H1 (cell line): ENCODE measurements around the gene LRRC17. TPM values are rescaled to one million over a fixed set of nuclear protein-coding genes. Genes with fewer than 3 reads are reported as not detected.
A peak's percentile ranks its signal among the peaks of the same experiment; 100 is the strongest.

ENCODE experiments used
- CTCF ChIA-PET: fragments of 300-600 bp; sonication (Branson Sonifier 250); formaldehyde crosslinking; loops from one replicate; lab custom pipeline; 2021; ENCODE audit not compliant: partially characterized antibody; lab: Charles Lee
- POLR2A ChIA-PET: fragments of 300-600 bp; sonication (Branson Sonifier 250); formaldehyde crosslinking; loops from one replicate; lab custom pipeline; 2021; ENCODE audit warnings: inconsistent platforms; ENCODE audit not compliant: partially characterized antibody; lab: Charles Lee
- DNase-seq, 2 experiments: peaks; one replicate each; pipeline versions ENCODE4 v3.0.0 to v3.0.0-alpha.2; 2010 to 2022; ENCODE audit warnings: low spot score in 2 of 2, low read depth in 1 of 2, mixed read lengths in 1 of 2
- FAIRE-seq: peaks from 2 replicates; lab custom pipeline; 2011; peaks lifted over from hg19 to GRCh38; lab: Jason Lieb, UNC
- H2AFZ ChIP-seq: 2 replicates; pipeline ENCODE4 v1.8.1; 2012; ENCODE audit warnings: low read length, inconsistent platforms
- H2AK5ac ChIP-seq: 2 replicates; pipeline ENCODE4 v1.6.1; 2013; ENCODE audit warnings: low read depth, low read length
- H2BK120ac ChIP-seq: replicated peaks from 2 replicates; pipeline ENCODE3; 2013; ENCODE audit warnings: low read depth, low read length, inconsistent platforms
- H2BK12ac ChIP-seq: 2 replicates; pipeline ENCODE4 v1.6.1; 2013; ENCODE audit warnings: low read depth, low read length
- H2BK15ac ChIP-seq: 2 replicates; pipeline ENCODE4 v1.6.1; 2013; ENCODE audit warnings: low read length
- H2BK20ac ChIP-seq: 2 replicates; pipeline ENCODE4 v1.6.1; 2013; ENCODE audit warnings: low read length
- H2BK5ac ChIP-seq: 2 replicates; pipeline ENCODE4 v1.6.1; 2013; ENCODE audit warnings: low read depth, low read length
- H3K14ac ChIP-seq: 2 replicates; pipeline ENCODE4 v1.6.1; 2013; ENCODE audit warnings: inconsistent platforms; ENCODE audit not compliant: insufficient read length
- H3K18ac ChIP-seq: 2 replicates; pipeline ENCODE4 v1.6.1; 2013; ENCODE audit warnings: low read length; ENCODE audit errors: extremely low read depth
- H3K23ac ChIP-seq: 2 replicates; pipeline ENCODE4 v1.6.1; 2013; ENCODE audit warnings: inconsistent platforms; ENCODE audit not compliant: insufficient read length
- H3K23me2 ChIP-seq: 2 replicates; pipeline ENCODE4 v1.6.1; 2013; ENCODE audit warnings: low read depth, low read length
- H3K27ac ChIP-seq: 2 replicates; pipeline ENCODE4 v1.6.1; 2011; ENCODE audit warnings: low read depth, low read length, inconsistent platforms
- H3K27me3 ChIP-seq, 4 experiments: replicated peaks in 1 of 4; 1 replicate in 1 of 4; 2 replicates in 3 of 4; pipeline versions ENCODE4 v1.6.1 to v1.8.1; 2011 to 2013; ENCODE audit warnings: low read length in 3 of 4, mild to moderate bottlenecking in 3 of 4, inconsistent platforms in 2 of 4, mixed read lengths in 2 of 4, moderate library complexity in 1 of 4; ENCODE audit not compliant: control insufficient read depth in 3 of 4, insufficient read depth in 3 of 4; ENCODE audit errors: extremely low read depth in 1 of 4
- H3K36me3 ChIP-seq, 4 experiments: 2 replicates each; pipeline versions ENCODE4 v1.6.1 to v1.8.1; 2011 to 2013; ENCODE audit warnings: mild to moderate bottlenecking in 4 of 4, low read length in 3 of 4, moderate library complexity in 2 of 4, control low read depth in 1 of 4, inconsistent platforms in 1 of 4; ENCODE audit not compliant: insufficient read depth in 4 of 4, control insufficient read depth in 2 of 4
- H3K4ac ChIP-seq: replicated peaks from 2 replicates; pipeline ENCODE3; 2013; ENCODE audit warnings: low read length, low read depth, mixed read lengths, inconsistent platforms; ENCODE audit not compliant: insufficient read length
- H3K4me1 ChIP-seq, 4 experiments: replicated peaks in 1 of 4; 1 replicate in 1 of 4; 2 replicates in 3 of 4; pipeline versions ENCODE4 v1.6.1 to v1.8.1; 2011 to 2013; ENCODE audit warnings: low read length in 3 of 4, inconsistent platforms in 2 of 4, mixed read lengths in 1 of 4; ENCODE audit not compliant: insufficient read depth in 4 of 4, control insufficient read depth in 3 of 4
- H3K4me2 ChIP-seq, 2 experiments: 2 replicates each; pipeline versions ENCODE4 v1.6.1 to v1.8.1; 2011 to 2013; ENCODE audit warnings: low read depth in 2 of 2, low read length in 2 of 2, control low read depth in 1 of 2, inconsistent platforms in 1 of 2, mild to moderate bottlenecking in 1 of 2; ENCODE audit not compliant: insufficient read depth in 1 of 2
- H3K4me3 ChIP-seq, 4 experiments: fragments of 200-600, 300-600 bp in 1 of 4; sonication (generic), shearing (Covaris generic), sonication (Bioruptor Twin) in 1 of 4; 2 replicates each; pipeline versions ENCODE4 v1.5.1 to v1.8.1; 2011 to 2016; ENCODE audit warnings: low read length in 4 of 4, low read depth in 3 of 4, control low read depth in 2 of 4, inconsistent platforms in 2 of 4, mild to moderate bottlenecking in 2 of 4, mixed read lengths in 1 of 4, moderate library complexity in 1 of 4; ENCODE audit not compliant: insufficient read depth in 2 of 4; ENCODE audit errors: extremely low read depth in 1 of 4
- H3K56ac ChIP-seq: replicated peaks from 2 replicates; pipeline ENCODE3; 2013; ENCODE audit warnings: low read depth, mild to moderate bottlenecking, mixed read lengths, low read length, inconsistent platforms; ENCODE audit not compliant: insufficient read length
- H3K79me1 ChIP-seq: 2 replicates; pipeline ENCODE4 v1.6.1; 2013; ENCODE audit warnings: low read depth, low read length, control low read depth
- H3K79me2 ChIP-seq, 2 experiments: 2 replicates each; pipeline versions ENCODE4 v1.6.1 to v1.8.1; 2012 to 2013; ENCODE audit warnings: low read length in 2 of 2, mild to moderate bottlenecking in 2 of 2, inconsistent platforms in 1 of 2; ENCODE audit not compliant: insufficient read depth in 2 of 2, control insufficient read depth in 1 of 2
- H3K9ac ChIP-seq, 4 experiments: replicated peaks in 1 of 4; 1 replicate in 1 of 4; 2 replicates in 3 of 4; pipeline versions ENCODE4 v1.6.1 to v1.8.1; 2011 to 2013; ENCODE audit warnings: low read depth in 3 of 4, low read length in 3 of 4, control low read depth in 2 of 4, mild to moderate bottlenecking in 2 of 4, moderate library complexity in 2 of 4, inconsistent platforms in 1 of 4; ENCODE audit errors: extremely low read depth in 1 of 4
- H3K9me3 ChIP-seq, 2 experiments: 2 replicates each; pipeline versions ENCODE4 v1.6.1 to v1.8.1; 2012 to 2013; ENCODE audit warnings: mild to moderate bottlenecking in 2 of 2, moderate library complexity in 2 of 2, control low read depth in 1 of 2, inconsistent platforms in 1 of 2, low read depth in 1 of 2, low read length in 1 of 2, mixed read lengths in 1 of 2; ENCODE audit not compliant: insufficient read depth in 2 of 2
- H4K20me1 ChIP-seq, 2 experiments: replicated peaks in 1 of 2; 2 replicates each; pipeline versions ENCODE3 to v1.8.1; 2011 to 2013; ENCODE audit warnings: inconsistent platforms in 2 of 2, low read length in 2 of 2, mild to moderate bottlenecking in 1 of 2; ENCODE audit not compliant: insufficient read depth in 2 of 2, control insufficient read depth in 1 of 2
- H4K5ac ChIP-seq: 2 replicates; pipeline ENCODE4 v1.6.1; 2013; ENCODE audit warnings: low read length, low read depth, mixed read lengths, inconsistent platforms; ENCODE audit not compliant: insufficient read length
- H4K8ac ChIP-seq: 2 replicates; pipeline ENCODE4 v1.8.0; 2013; ENCODE audit warnings: mild to moderate bottlenecking, moderate library complexity, low read length, inconsistent platforms; ENCODE audit not compliant: insufficient read depth; ENCODE audit errors: extremely low read depth
- H4K91ac ChIP-seq: replicated peaks from 2 replicates; pipeline ENCODE3; 2013; ENCODE audit warnings: low read length, mixed read lengths, inconsistent platforms; ENCODE audit not compliant: insufficient read length
- POU5F1 ChIP-seq: IDR thresholded peaks from 2 replicates; pipeline ENCODE4 v1.6.1; 2011; ENCODE audit warnings: low read depth, mild to moderate bottlenecking, low read length, moderate library complexity
- TAF7 ChIP-seq: optimal IDR thresholded peaks from 2 replicates; pipeline ENCODE3; 2011; ENCODE audit warnings: low read depth, mild to moderate bottlenecking, inconsistent platforms, low read length, moderate library complexity, borderline replicate concordance
- WGBS, 2 experiments: shearing (Covaris generic) in 1 of 2; methylation state at CpG; one replicate each; pipeline versions ENCODE4 v1.1.6 to v1.1.7; 2013 to 2015; ENCODE audit warnings: low lambda C conversion rate in 2 of 2, mixed read lengths in 2 of 2, inconsistent platforms in 1 of 2, low coverage in 1 of 2, missing lambda C conversion rate in 1 of 2; ENCODE audit not compliant: insufficient replicate concordance in 2 of 2, insufficient coverage in 1 of 2, insufficient read length in 1 of 2; ENCODE audit errors: extremely low coverage in 1 of 2, missing lambda C conversion rate in 1 of 2; 5-methylcytosine and 5-hydroxymethylcytosine counted together
- polyA plus RNA-seq, 7 experiments: library from polyadenylated mRNA; depleted of rRNA in 3 of 7; stranded (reverse) in 5 of 7; unstranded in 2 of 7; fragments of >200 nt in 5 of 7; fragments of 200-250 nt in 2 of 7; gene quantifications; 1 replicate in 5 of 7; 2 replicates in 1 of 7; 4 replicates in 1 of 7; pipeline versions ENCODE4 v1.2.1 to v1.2.3, GENCODE V29; 2011 to 2013; ENCODE audit warnings: missing spikeins in 2 of 7, mixed read lengths in 2 of 7
- total RNA-seq: library from RNA; stranded (reverse); fragmentation: NEBNext Ultra II Directional; extraction: Animal tissue kit (Norgen Biotek cat#: 25700); gene quantifications from 2 replicates; pipeline ENCODE4 v1.2.1, GENCODE V29; 2021

LRRC17 gene
- total and polyA plus RNA-seq, 2 of the 8 experiments (the other 6 are each of a cell fraction or from before 2014, with no cell fraction given): 3.0 TPM

DNA sequence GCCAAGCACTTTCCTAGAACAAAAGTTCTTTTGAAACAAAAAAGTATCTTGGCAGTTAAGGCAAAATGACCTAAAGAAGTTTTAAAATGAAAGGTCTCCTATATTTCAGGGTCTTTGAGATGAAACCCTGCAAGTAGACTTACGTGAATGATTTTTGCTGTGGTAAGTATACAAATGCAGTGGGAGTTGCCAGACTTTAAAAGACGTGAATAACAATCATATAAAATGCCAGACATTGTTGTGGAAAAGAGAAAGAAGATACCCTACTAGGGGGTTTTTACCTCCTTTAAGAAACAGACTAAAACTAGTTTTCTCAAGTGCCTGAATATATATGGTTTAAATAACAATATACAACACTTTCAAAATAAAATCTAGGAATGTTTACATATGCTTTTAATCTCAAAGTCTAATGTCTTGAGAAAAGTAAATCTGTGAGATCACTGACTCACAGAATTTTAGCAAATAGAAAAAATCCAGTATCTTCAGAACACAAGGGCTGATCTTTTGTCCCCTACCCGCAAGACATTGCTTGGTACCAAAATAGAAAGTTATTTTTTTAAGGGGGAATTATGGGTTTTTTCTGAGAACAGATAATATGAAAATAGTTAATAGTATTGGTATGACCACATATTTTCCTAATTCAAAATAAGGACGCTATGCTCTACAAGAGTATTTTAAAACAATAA lies 29.5 kb downstream of the LRRC17 start:
- Histone ChIP-seq H3K9me3 (no peaks in the 10 kb centered on the region), H3K56ac (no peak overlapping the region), H3K4ac (no peak overlapping the region), H2AK5ac (no peak overlapping the region), H3K4me3 (peak overlapping the region in 1 of 4 experiments; percentile 46; a peak in 2 of 8 replicates), H3K79me2 (no peaks in the 10 kb centered on the region), H3K79me1 (no peaks in the 10 kb centered on the region), H3K23ac (no peak overlapping the region), H3K27me3 (no peaks in the 10 kb centered on the region), H3K4me1 (peaks cover 3 to 25% (median 16%) of the 10 kb centered on the region in 4 experiments; a peak in 6 of 7 replicates), H2AFZ (no peak overlapping the region), H4K8ac (no peak overlapping the region), H2BK20ac (no peak overlapping the region), H3K27ac (peak overlapping the region; percentile 27; the same call in 1 of the 2 replicates), H3K23me2 (no peaks in the 10 kb centered on the region), H4K5ac (peak overlapping the region; percentile 99), H3K4me2 (peak overlapping the region; percentile 45 to 64), H3K36me3 (no peaks in the 10 kb centered on the region), H2BK12ac (no peak overlapping the region), H3K14ac (no peak overlapping the region), H2BK15ac (no peak overlapping the region), H2BK120ac (peak overlapping the region; percentile 68), H4K91ac (no peak overlapping the region), H3K18ac (no peak overlapping the region), H4K20me1 (no peaks in the 10 kb centered on the region), H3K9ac (no peak overlapping the region), H2BK5ac (no peak overlapping the region)
- 0 out of 2 replicates have a peak, but pooled peaks have one; percentile 8 for TF ChIP-seq POU5F1
- TF ChIP-seq TAF7: no peak
- POLR2A ChIA-PET: no interaction called here
- no peak for DNase-seq
- CTCF ChIA-PET: no interaction called here
- 6% methylated on average over 4 of the region's 4 CpGs; no CpG with 5 or more reads in 1 of the 2 experiments for WGBS, 2 experiments
- FAIRE-seq: no peak
